GM18526 (cell line): Measurements from ENCODE around the gene MARK3.

ENCODE experiments used
- POLR2A ChIP-seq: IDR thresholded peaks from 3 replicates; pipeline ENCODE4 v1.6.1; 2011; ENCODE audit not compliant: insufficient read length; ENCODE audit errors: extremely low read depth

The MARK3 gene

DNA sequence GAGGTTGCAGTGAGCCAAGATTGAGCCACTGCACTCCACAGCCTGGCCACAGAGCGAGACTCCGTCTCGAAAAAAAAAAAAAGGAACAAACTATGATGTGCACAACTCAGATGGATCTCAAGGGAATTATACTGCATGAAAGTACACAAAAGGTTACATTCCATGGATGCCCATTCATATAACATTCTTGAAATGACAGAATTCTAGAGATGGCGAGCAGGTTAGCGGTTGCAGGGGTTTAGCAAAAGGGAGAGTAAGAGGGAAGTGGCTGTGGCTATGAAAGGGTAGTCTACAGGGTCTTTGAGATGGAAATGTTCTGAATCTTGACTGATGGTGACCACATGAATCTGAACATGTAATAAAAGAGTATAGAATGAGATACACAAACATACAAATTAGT, 87.7 kb downstream of the MARK3 start:
- TF ChIP-seq POLR2A = no peak

DNA sequence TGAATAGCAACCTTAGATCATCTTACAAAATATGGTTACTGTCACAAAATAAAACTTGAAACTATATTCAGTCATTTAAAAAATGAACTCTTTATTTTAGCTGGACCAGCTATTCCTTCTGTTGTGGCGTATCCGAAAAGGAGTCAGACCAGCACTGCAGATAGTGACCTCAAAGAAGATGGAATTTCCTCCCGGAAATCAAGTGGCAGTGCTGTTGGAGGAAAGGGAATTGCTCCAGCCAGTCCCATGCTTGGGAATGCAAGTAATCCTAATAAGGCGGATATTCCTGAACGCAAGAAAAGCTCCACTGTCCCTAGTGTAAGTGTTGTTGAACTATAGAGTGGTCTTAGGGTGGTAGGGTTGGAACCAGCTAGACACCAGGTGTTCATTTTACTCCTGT, 89.7 kb downstream of the MARK3 start:
- no peak for TF ChIP-seq POLR2A

DNA sequence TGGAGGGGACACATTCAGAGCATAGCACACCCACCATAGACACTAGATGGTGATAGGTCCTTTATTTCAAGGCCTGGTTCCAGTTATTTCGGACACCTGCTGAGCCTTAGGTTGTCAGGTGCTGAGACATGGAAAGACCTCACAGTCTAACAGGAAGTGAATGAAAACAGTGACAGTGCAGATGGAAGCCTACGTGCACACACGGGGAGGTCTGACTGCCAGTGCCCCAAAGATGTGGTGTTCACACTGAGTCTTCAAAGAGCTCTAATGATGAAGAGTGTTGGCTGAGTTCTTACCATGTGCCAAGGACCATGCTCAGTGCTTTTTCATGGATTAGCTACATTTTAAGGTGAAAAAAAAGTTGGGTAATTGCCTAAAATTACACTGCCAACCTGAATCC, 90.8 kb downstream of the MARK3 start:
- no peak for TF ChIP-seq POLR2A

DNA sequence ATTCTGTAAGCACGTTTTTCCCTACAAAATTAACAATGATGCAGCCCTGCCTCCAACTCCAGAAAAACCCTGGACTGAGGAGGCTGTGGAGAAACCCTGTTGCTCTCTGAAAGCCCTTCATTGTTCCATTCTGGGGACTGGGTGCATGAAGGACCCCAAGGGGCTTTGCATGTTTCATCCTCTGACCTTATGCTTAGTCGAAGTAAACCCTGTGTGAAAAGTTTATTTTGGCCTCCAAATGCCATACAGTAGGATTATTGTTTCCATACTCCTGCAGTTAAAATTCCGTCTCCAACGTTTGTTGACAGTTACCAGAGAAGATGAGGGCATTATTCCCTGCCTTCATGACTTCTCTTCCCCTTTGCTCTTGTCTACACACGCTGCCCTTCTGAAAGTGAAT, 91.4 kb downstream of the MARK3 start:
- TF ChIP-seq POLR2A = no peak

DNA sequence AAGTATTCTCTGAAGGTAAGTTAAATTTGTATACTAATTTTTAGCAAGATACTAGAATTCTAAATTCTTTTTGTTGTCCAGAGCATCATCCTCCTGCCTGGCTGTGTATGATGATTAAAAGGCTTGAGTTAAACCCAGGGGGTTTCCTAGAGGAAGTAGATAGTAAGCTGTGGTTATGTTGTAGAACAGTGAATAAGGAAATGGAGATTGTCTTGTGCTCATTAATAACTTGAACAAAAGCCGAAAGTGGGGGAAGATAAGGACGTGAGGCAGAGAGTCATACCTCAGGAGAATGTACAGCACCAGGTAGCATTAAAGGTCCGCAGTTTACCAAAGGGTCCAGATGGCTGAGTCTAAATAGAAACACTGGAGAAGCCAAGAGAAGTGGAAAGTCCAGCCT, 95.4 kb downstream of the MARK3 start:
- no peak for TF ChIP-seq POLR2A

DNA sequence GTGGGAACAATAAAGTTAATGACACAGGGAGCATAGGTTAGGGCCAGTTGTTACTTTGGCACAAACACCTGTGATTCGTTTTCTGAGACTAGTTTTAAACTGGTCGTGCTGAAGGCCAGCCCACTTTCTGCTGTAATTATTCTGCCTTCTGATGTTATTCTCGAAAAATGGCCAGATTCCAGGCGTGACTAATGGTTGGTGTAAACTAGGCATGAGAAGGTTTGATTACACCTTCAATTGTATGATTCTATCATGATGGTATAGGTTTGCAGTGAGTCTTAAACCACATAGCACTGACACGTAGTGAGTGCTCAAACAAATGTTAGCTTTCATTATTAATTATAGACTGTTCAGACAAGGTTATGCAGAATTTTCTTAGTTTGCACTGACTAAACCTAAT, 98.4 kb downstream of the MARK3 start:
- TF ChIP-seq POLR2A = no peak

GRCh38 chr14:103485504-103485903, 100.3 kb downstream of the MARK3 start:
- no peak for TF ChIP-seq POLR2A

DNA sequence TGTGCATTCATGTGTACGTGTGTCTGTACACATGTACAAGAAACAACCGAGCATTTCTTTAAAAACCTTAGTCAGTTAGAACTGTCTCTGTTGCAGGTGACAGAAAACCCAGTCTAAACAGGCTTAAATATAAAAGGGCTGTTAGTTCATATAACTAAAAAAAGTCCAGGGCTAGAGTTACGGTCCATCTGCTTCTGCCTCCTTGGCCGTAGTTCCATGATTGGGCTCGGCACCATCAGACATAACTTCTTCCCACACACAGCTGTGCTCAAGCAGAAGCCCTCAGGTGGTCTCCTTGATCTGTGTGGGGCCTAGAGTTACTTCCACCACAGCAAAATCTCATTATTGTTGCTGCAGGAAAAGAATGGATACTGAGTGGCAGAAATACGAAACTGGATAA, 102.9 kb downstream of the MARK3 start:
- TF ChIP-seq POLR2A = no peak

DNA sequence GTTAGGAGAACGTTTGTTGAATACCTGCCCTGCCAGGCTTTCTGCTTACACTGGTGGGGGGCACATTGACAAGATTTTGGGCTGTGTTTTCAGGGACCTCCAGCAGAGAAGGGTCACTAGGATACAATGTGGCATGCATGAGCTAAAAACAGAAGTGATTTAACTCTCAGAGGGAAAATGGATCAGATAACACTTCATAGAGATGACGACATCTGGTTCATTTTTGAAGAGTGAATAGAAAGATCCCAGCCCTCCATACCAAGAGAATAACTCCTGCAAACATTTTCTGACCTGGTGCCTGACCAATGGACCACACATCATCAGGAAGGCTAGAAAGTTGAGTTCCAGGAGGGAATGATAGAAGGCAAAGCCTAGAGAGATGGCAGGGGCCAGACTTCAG, 103.7 kb downstream of the MARK3 start:
- no peak for TF ChIP-seq POLR2A

GRCh38 chr14:103489621-103490020, 104.4 kb downstream of the MARK3 start:
- TF ChIP-seq POLR2A = no peak

- no peak for TF ChIP-seq POLR2A
These were observed 106.5 kb downstream of the MARK3 start for GRCh38 chr14:103491691-103492090.

- no peak for TF ChIP-seq POLR2A
These were observed 107.1 kb downstream of the MARK3 start for GRCh38 chr14:103492156-103492925.

- TF ChIP-seq POLR2A = no peak
These were observed 110.6 kb downstream of the MARK3 start for GRCh38 chr14:103495854-103496253.

GRCh38 chr14:103496776-103497175, 111.6 kb downstream of the MARK3 start:
- no peak for TF ChIP-seq POLR2A

- TF ChIP-seq POLR2A = no peak
These were observed 114.5 kb downstream of the MARK3 start for GRCh38 chr14:103499709-103500108.

DNA sequence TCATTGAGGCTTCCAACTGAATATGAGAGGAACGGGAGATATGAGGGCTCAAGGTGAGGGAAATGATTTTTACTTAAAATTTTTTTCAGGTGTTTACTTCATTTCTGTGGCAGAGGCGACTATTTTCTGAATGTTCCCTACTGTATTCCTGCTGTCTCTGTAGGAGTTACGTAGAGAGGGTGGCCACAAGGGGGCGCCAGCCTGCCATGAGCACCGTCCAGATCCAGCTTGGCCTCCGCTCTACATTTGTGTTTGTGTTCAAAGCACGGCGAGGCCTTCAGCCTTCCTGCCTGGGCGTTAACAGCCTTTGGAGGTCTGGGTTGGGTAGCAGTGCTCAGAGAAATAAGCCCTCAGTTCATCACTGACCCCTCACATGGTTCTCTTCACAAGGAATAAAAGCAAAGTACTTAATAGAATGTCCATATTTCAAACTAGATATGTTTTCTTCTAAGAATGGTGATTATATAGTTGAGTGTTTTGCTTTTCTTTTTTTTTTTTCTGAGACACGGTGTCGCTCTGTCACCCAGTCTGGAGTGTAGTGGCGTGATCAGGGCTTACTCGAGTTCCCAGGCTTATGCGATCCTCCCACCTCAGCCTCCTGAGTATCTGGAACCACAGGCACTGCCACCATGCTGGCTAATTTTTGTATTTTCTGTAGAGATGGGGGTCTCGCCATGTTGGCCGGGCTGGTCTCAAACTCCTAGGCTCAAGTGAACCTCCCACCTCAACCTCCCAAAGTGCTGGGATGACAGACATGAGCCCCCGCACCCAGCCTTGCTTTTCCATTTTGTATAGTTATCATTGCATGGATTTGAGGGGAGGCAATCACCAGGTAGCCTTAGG, 115.2 kb downstream of the MARK3 start:
- TF ChIP-seq POLR2A = no peak
